Adrenal gland (tissue), 12 donors: ENCODE measurements around the gene EPB41L4B. TPM values are rescaled to one million over a fixed set of nuclear protein-coding genes. Genes with fewer than 3 reads are reported as not detected.

Experiments
- DNase-seq, 7 donors: peaks; one replicate each; pipeline ENCODE4 v3.0.0-alpha.2; 2019 to 2020
- H3K27ac ChIP-seq, 5 donors: fragments of 200-600 bp; sonication (generic) in 4 of 5; 1 replicate in 3 of 5; 2 replicates in 2 of 5; pipeline versions ENCODE4 v1.5.1 to v1.8.0; 2016 to 2020; ENCODE audit warnings: mild to moderate bottlenecking in 1 of 5
- H3K27me3 ChIP-seq: fragments of 200-600 bp; 2 replicates; pipeline ENCODE4 v1.8.0; 2021
- H3K36me3 ChIP-seq, 2 donors: fragments of 200-600 bp; replicated peaks in 1 of 2; 1 replicate in 1 of 2; 2 replicates in 1 of 2; pipeline versions ENCODE4 v1.5.1 to v1.8.0; 2018 to 2022
- H3K4me1 ChIP-seq, 2 donors: fragments of 200-600 bp; replicated peaks in 1 of 2; 1 replicate in 1 of 2; 2 replicates in 1 of 2; pipeline versions ENCODE4 v1.5.1 to v1.8.0; 2018 to 2021
- H3K4me3 ChIP-seq, 4 donors: fragments of 200-600 bp; sonication (generic) in 3 of 4; one replicate each; pipeline ENCODE4 v1.5.1; 2016 to 2018
- H3K9me3 ChIP-seq, 3 donors: fragments of 200-600 bp; sonication (generic) in 1 of 3; replicated peaks in 1 of 3; 1 replicate in 2 of 3; 2 replicates in 1 of 3; pipeline versions ENCODE4 v1.5.1 to v1.8.0; 2016 to 2021
- CTCF ChIP-seq, 6 experiments: fragments of 450-650 bp in 4 of 6; fragments of 200-600 bp in 2 of 6; sonication (generic) in 1 of 6; IDR thresholded peaks; 1 replicate in 5 of 6; 2 replicates in 1 of 6; pipeline versions ENCODE4 v1.5.1 to v1.8.0; 2016 to 2021; ENCODE audit warnings: antibody characterized with exemption in 6 of 6, mild to moderate bottlenecking in 2 of 6, moderate library complexity in 1 of 6
- POLR2A ChIP-seq, 2 donors: fragments of 450-650 bp; IDR thresholded peaks; one replicate each; pipeline ENCODE4 v1.6.1; 2017; ENCODE audit warnings: antibody characterized with exemption in 2 of 2, mild to moderate bottlenecking in 2 of 2, moderate library complexity in 1 of 2
- WGBS, 4 donors: extraction: QIAGEN DNeasy Blood & Tissue Kit in 2 of 4; methylation state at CpG; one replicate each; pipeline versions ENCODE4 v1.1.5 to v1.1.7; 2013 to 2017; 5-methylcytosine and 5-hydroxymethylcytosine counted together
- intact Hi-C, 2 donors: fragments of 100-400 bp; cut with DNase I; formaldehyde crosslinking; loops; one replicate each; pipeline versions ENCODE4 v1.14.1 to v1.15.0; 2022 to 2023
- polyA plus RNA-seq, 3 donors: library from polyadenylated mRNA; stranded (reverse); fragments of 200-250 nt in 2 of 3; fragments of 350-450 nt in 1 of 3; fragmentation: Illumina TruSeq in 1 of 3; extraction: RNeasy Lipid Tissue Mini Kit (QIAGEN cat#74804) in 1 of 3; gene quantifications; one replicate each; pipeline ENCODE4 v1.2.3, GENCODE V29; 2013 to 2014
- total RNA-seq, 9 donors: library from RNA; depleted of rRNA in 4 of 9; stranded (reverse); fragments of >200 nt in 4 of 9; fragments of 120-200 nt in 1 of 9; fragmentation: NEBNext Ultra II Directional in 1 of 9; extraction: Animal tissue kit (Norgen Biotek cat#: 25700) in 1 of 9; gene quantifications; one replicate each; pipeline versions ENCODE4 v1.1.0 to v1.2.4, GENCODE V29; 2013 to 2023
- donor health status: healthy with polysubstance abuse.
- donor health status: Bipolar disorder and iron deficiency.
- donor health status: DM: yes; HTN: yes; CAD: no.
- donor health status: DM: no; HTN: no; CAD: no.
- donor health status: DM: no; HTN: no; CAD: no.
- donor health status: DM: yes; HTN: yes; CAD: no.

The EPB41L4B gene
- total and polyA plus RNA-seq, 12 donors: 7.4 to 37.2 (median 18.7) TPM

- Histone ChIP-seq H3K36me3 (no peaks in the 10 kb centered on the region), H3K4me1 (peaks cover 0 to 8% of the 10 kb centered on the region in 2 donors), H3K4me3 (no peak overlapping the region), H3K27ac (no peak overlapping the region), H3K27me3 (no peaks in the 10 kb centered on the region), H3K9me3 (no peaks in the 10 kb centered on the region)
- intact Hi-C loops: loop anchor here in 1 of 2 donors (10.0 kb wide), 1 partner anchor 66 kb away; no protein-coding TSS in a partner anchor
- 66 to 80% (median 71%) methylated on average over 7 of the region's 7 CpGs for WGBS, 4 donors
- no peak for DNase-seq
- TF ChIP-seq CTCF (IDR thresholded peaks at IDR 0.05) (no peak), POLR2A (IDR thresholded peaks at IDR 0.05) (no peak)
These were observed 10.4 kb downstream of the EPB41L4B start for GRCh38 chr9:109310486-109310901.

- 93 to 96% (median 95%) methylated on average over 6 of the region's 6 CpGs for WGBS, 4 donors
- intact Hi-C loops: no loop called here
- no peak overlapping the region for H3K4me3 ChIP-seq
- peaks cover 0 to 8% of the 10 kb centered on the region in 2 donors for H3K4me1 ChIP-seq
- no peaks in the 10 kb centered on the region for H3K36me3 ChIP-seq
- H3K27ac ChIP-seq: no peak overlapping the region
- no peak for DNase-seq
- TF ChIP-seq CTCF (IDR thresholded peaks at IDR 0.05): no peak
- H3K9me3 ChIP-seq: no peaks in the 10 kb centered on the region
- H3K27me3 ChIP-seq: no peaks in the 10 kb centered on the region
These were observed 11.6 kb downstream of the EPB41L4B start for GRCh38 chr9:109309282-109309681.

- H3K9me3 ChIP-seq: no peaks in the 10 kb centered on the region
- H3K4me3 ChIP-seq: no peak overlapping the region
- H3K27ac ChIP-seq: no peak overlapping the region
- intact Hi-C loops: no loop called here
- H3K27me3 ChIP-seq: no peaks in the 10 kb centered on the region
- peaks cover 0 to 8% of the 10 kb centered on the region in 2 donors for H3K4me1 ChIP-seq
- no peak for TF ChIP-seq CTCF (IDR thresholded peaks at IDR 0.05)
- no peak for TF ChIP-seq POLR2A (IDR thresholded peaks at IDR 0.05)
- WGBS, 4 donors: 87 to 90% (median 89%) methylated on average over 16 to 18 of the region's 18 CpGs
- peak in 1 of 7 donors; percentile 19 for DNase-seq
- H3K36me3 ChIP-seq: no peaks in the 10 kb centered on the region
These were observed 13.2 kb downstream of the EPB41L4B start for GRCh38 chr9:109307380-109308240.

GRCh38 chr9:109305801-109306200, 15.1 kb downstream of the EPB41L4B start:
- H3K36me3 ChIP-seq: no peaks in the 10 kb centered on the region
- no peak for DNase-seq
- no peak for TF ChIP-seq POLR2A (IDR thresholded peaks at IDR 0.05)
- TF ChIP-seq CTCF (IDR thresholded peaks at IDR 0.05): no peak
- 89 to 99% (median 96%) methylated on average over 8 of the region's 8 CpGs for WGBS, 4 donors
- H3K27me3 ChIP-seq: no peaks in the 10 kb centered on the region
- H3K27ac ChIP-seq: no peak overlapping the region
- no peaks in the 10 kb centered on the region for H3K4me1 ChIP-seq
- no peak overlapping the region for H3K4me3 ChIP-seq
- no peaks in the 10 kb centered on the region for H3K9me3 ChIP-seq
- intact Hi-C loops: no loop called here
